Retinal pigment epithelial cell (primary cell): ENCODE data around the gene ZSWIM9.

Experiments
- DNase-seq: peaks from one replicate; pipeline ENCODE4 v3.0.0-alpha.2; 2010; ENCODE audit warnings: low read depth
- H3K4me3 ChIP-seq: 2 replicates; pipeline ENCODE4 v1.5.1; 2011; ENCODE audit warnings: mild to moderate bottlenecking, low read length, control low read depth, moderate library complexity
- CTCF ChIP-seq: conservative IDR thresholded peaks from 2 replicates; pipeline ENCODE4 v1.5.1; 2011; ENCODE audit warnings: low read depth, low read length, control low read depth, inconsistent platforms

ZSWIM9 gene

DNA sequence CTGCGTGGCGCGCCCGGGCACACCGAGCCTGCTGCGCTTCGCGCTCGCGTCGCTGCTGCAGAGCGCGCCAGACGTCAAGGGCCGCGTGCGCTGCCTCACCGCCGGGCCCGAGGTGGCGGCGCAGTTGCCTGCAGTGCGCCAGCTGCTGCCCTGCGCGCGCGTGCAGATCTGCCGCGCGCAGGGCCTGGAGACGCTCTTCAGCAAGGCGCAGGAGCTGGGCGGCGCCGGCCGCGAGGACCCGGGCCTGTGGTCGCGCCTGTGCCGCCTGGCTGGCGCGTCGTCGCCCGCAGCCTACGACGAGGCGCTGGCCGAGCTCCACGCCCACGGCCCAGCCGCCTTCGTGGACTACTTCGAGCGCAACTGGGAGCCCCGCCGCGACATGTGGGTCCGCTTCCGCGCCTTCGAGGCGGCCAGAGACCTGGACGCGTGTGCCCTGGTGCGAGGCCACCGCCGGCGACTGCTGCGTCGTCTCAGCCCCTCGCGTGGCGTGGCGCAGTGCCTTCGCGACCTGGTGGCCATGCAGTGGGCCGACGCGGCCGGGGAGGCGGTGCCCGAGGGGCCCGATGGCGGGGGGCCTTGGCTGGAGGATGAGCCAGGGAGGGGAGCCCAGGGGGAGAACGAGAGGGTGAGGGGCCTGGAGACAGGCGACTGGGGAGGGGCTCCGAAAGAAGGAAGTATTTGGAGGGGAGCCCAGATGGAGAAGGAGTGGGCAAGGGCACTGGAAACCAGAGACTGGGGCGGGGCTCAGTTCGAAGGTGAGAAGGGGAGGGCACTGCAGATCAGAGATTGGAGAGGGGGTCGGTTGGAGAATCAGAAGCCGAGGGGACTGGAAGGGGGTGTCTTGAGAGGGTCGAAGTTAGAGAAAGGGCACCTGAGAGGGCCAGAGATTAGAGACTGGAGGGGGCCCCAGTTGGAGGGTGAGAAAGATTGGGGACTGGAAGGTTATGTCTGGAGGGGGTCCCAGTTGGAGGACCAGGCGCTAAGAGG is 24.7 kb downstream of the ZSWIM9 start:
- no peak overlapping the region for H3K4me3 ChIP-seq
- TF ChIP-seq CTCF: no peak
- no peak for DNase-seq

GRCh38 chr19:48196321-48196763 is 25.9 kb downstream of the ZSWIM9 start:
- H3K4me3 ChIP-seq: no peak overlapping the region
- no peak for TF ChIP-seq CTCF

GRCh38 chr19:48196933-48197665 is 26.6 kb downstream of the ZSWIM9 start:
- DNase-seq: no peak
- TF ChIP-seq CTCF: no peak
- no peak overlapping the region for H3K4me3 ChIP-seq

More at GRCh38 chr19:48196321-48196763, 25.9 kb downstream of the ZSWIM9 start:
- DNase-seq: no peak

- DNase-seq: no peak
- peak overlapping the region; percentile 66 for H3K4me3 ChIP-seq
- TF ChIP-seq CTCF: no peak
Measured at GRCh38 chr19:48203222-48203793, 32.8 kb downstream of the ZSWIM9 start.

GRCh38 chr19:48203794-48204628 is 33.5 kb downstream of the ZSWIM9 start:
- peak overlapping the region; percentile 66 for H3K4me3 ChIP-seq
- no peak for TF ChIP-seq CTCF
- peak; percentile 91 for DNase-seq

GRCh38 chr19:48206397-48207093 is 36.1 kb downstream of the ZSWIM9 start:
- no peak for TF ChIP-seq CTCF
- DNase-seq: no peak
- no peak overlapping the region for H3K4me3 ChIP-seq
